Breast epithelium (tissue), 4 donors: ENCODE data around the gene RBBP6. TPM values are rescaled to one million over a fixed set of nuclear protein-coding genes. Genes with fewer than 3 reads are reported as not detected.

Source experiments
- DNase-seq, 2 donors: peaks; one replicate each; pipeline ENCODE4 v3.0.0-alpha.2; 2019; ENCODE audit warnings: low spot score in 2 of 2
- H3K27ac ChIP-seq, 2 donors: fragments of 200-600 bp; sonication (generic) in 1 of 2; one replicate each; pipeline ENCODE4 v1.5.1; 2016 to 2019; ENCODE audit warnings: mild to moderate bottlenecking in 1 of 2
- H3K27me3 ChIP-seq, 2 donors: fragments of 200-600 bp; sonication (generic) in 1 of 2; one replicate each; pipeline versions ENCODE4 v1.5.1 to v1.6.0; 2017 to 2019; ENCODE audit warnings: control low read depth in 1 of 2, mild to moderate bottlenecking in 1 of 2
- H3K36me3 ChIP-seq: fragments of 200-600 bp; one replicate; pipeline ENCODE4 v1.5.1; 2019
- H3K4me1 ChIP-seq, 2 donors: fragments of 200-600 bp; sonication (generic); one replicate each; pipeline ENCODE4 v1.5.1; 2016 to 2019; ENCODE audit warnings: control low read depth in 1 of 2
- H3K4me3 ChIP-seq, 3 donors: fragments of 200-600 bp; sonication (generic); 1 replicate in 2 of 3; 2 replicates in 1 of 3; pipeline ENCODE4 v1.5.1; 2016 to 2019; ENCODE audit warnings: mild to moderate bottlenecking in 3 of 3, moderate library complexity in 2 of 3
- H3K9me3 ChIP-seq, 2 donors: fragments of 200-600 bp; sonication (generic) in 1 of 2; one replicate each; pipeline ENCODE4 v1.5.1; 2016 to 2019; ENCODE audit warnings: control low read depth in 1 of 2
- CTCF ChIP-seq, 3 donors: fragments of 450-650 bp; IDR thresholded peaks; one replicate each; pipeline ENCODE4 v1.5.1; 2016 to 2017; ENCODE audit warnings: antibody characterized with exemption in 3 of 3, mild to moderate bottlenecking in 3 of 3, moderate library complexity in 3 of 3
- POLR2A ChIP-seq: fragments of 450-650 bp; IDR thresholded peaks from one replicate; pipeline ENCODE4 v1.6.1; 2016; ENCODE audit warnings: antibody characterized with exemption, mild to moderate bottlenecking, moderate library complexity
- POLR2AphosphoS5 ChIP-seq, 3 donors: sonication (generic); formaldehyde crosslinking; IDR thresholded peaks; one replicate each; pipeline ENCODE4 v1.6.1; 2017; ENCODE audit warnings: antibody characterized with exemption in 3 of 3
- intact Hi-C: fragments of 100-400 bp; cut with DNase I; formaldehyde crosslinking; loops from one replicate; pipeline ENCODE4 v1.15.1; 2023; ENCODE audit warnings: low total_unique reads
- total RNA-seq, 3 donors: library from RNA; depleted of rRNA; stranded (reverse); fragments of >200 nt; gene quantifications; one replicate each; pipeline ENCODE4 v1.1.0, GENCODE V29; 2016

Gene RBBP6
- total RNA-seq, 3 donors from 2014 or later, result 54.7 to 90.7 (median 67.8) TPM

- Histone ChIP-seq H3K27me3 (no peaks in the 10 kb centered on the region), H3K4me3 (no peak overlapping the region), H3K36me3 (no peaks in the 10 kb centered on the region), H3K9me3 (no peaks in the 10 kb centered on the region), H3K4me1 (no peaks in the 10 kb centered on the region), H3K27ac (no peak overlapping the region)
- DNase-seq, result no peak
- intact Hi-C loops, result no loop called here
- TF ChIP-seq POLR2A (no peak), POLR2AphosphoS5 (IDR thresholded peaks at IDR 0.05) (no peak), CTCF (IDR thresholded peaks at IDR 0.05) (no peak)
These were observed 50.6 kb downstream of the RBBP6 start for GRCh38 chr16:24589997-24590396.

GRCh38 chr16:24598777-24599437 lies 59.5 kb downstream of the RBBP6 start:
- H3K4me1 ChIP-seq, result no peaks in the 10 kb centered on the region
- peaks cover 0 to 7% of the 10 kb centered on the region in 2 donors for H3K9me3 ChIP-seq
- H3K27ac ChIP-seq, result no peak overlapping the region
- TF ChIP-seq CTCF (IDR thresholded peaks at IDR 0.05), result no peak
- TF ChIP-seq POLR2AphosphoS5 (IDR thresholded peaks at IDR 0.05), result no peak
- TF ChIP-seq POLR2A, result no peak
- no peaks in the 10 kb centered on the region for H3K27me3 ChIP-seq
- H3K4me3 ChIP-seq, result no peak overlapping the region
- DNase-seq, result no peak
- intact Hi-C loops, result no loop called here
- no peaks in the 10 kb centered on the region for H3K36me3 ChIP-seq

GRCh38 chr16:24609417-24609739 lies 70.0 kb downstream of the RBBP6 start:
- Histone ChIP-seq H3K27me3 (peaks cover 0 to 6% of the 10 kb centered on the region in 2 donors), H3K4me1 (no peaks in the 10 kb centered on the region), H3K27ac (no peak overlapping the region), H3K9me3 (peaks cover 0 to 3% of the 10 kb centered on the region in 2 donors), H3K36me3 (no peaks in the 10 kb centered on the region), H3K4me3 (peak overlapping the region in 1 of 3 donors; percentile 63)
- TF ChIP-seq POLR2A, result no peak
- no peak for TF ChIP-seq CTCF (IDR thresholded peaks at IDR 0.05)
- intact Hi-C loops, result no loop called here
- DNase-seq, result no peak

GRCh38 chr16:24609740-24610415 lies 70.5 kb downstream of the RBBP6 start:
- Histone ChIP-seq H3K4me3 (peak overlapping the region; percentile 18 to 63 (median 39)), H3K27me3 (peaks cover 0 to 6% of the 10 kb centered on the region in 2 donors), H3K9me3 (no peaks in the 10 kb centered on the region), H3K36me3 (no peaks in the 10 kb centered on the region), H3K27ac (no peak overlapping the region), H3K4me1 (no peaks in the 10 kb centered on the region)
- intact Hi-C loops, result no loop called here
- TF ChIP-seq CTCF (IDR thresholded peaks at IDR 0.05) (no peak), POLR2A (no peak), POLR2AphosphoS5 (IDR thresholded peaks at IDR 0.05) (no peak)
- peak; percentile 25 to 53 for DNase-seq

GRCh38 chr16:24610416-24610755 lies 71.0 kb downstream of the RBBP6 start:
- Histone ChIP-seq H3K27me3 (peaks cover 0 to 6% of the 10 kb centered on the region in 2 donors), H3K4me3 (peak overlapping the region; percentile 18 to 63 (median 39)), H3K9me3 (no peaks in the 10 kb centered on the region), H3K36me3 (no peaks in the 10 kb centered on the region), H3K4me1 (no peaks in the 10 kb centered on the region), H3K27ac (no peak overlapping the region)
- no peak for DNase-seq
- TF ChIP-seq POLR2AphosphoS5 (IDR thresholded peaks at IDR 0.05), result no peak
- TF ChIP-seq POLR2A, result no peak
- no peak for TF ChIP-seq CTCF (IDR thresholded peaks at IDR 0.05)
- intact Hi-C loops, result no loop called here
